H1 (cell line): ENCODE measurements around the gene DTD1. TPM values are rescaled to one million over a fixed set of nuclear protein-coding genes. Genes with fewer than 3 reads are reported as not detected.

Experiments
- CTCF ChIA-PET: fragments of 300-600 bp; sonication (Branson Sonifier 250); formaldehyde crosslinking; loops from one replicate; lab custom pipeline; 2021; ENCODE audit not compliant: partially characterized antibody; lab: Charles Lee
- POLR2A ChIA-PET: fragments of 300-600 bp; sonication (Branson Sonifier 250); formaldehyde crosslinking; loops from one replicate; lab custom pipeline; 2021; ENCODE audit warnings: inconsistent platforms; ENCODE audit not compliant: partially characterized antibody; lab: Charles Lee
- DNase-seq, 2 experiments: peaks; one replicate each; pipeline versions ENCODE4 v3.0.0 to v3.0.0-alpha.2; 2010 to 2022; ENCODE audit warnings: low spot score in 2 of 2, low read depth in 1 of 2, mixed read lengths in 1 of 2
- FAIRE-seq: peaks from 2 replicates; lab custom pipeline; 2011; peaks lifted over from hg19 to GRCh38; lab: Jason Lieb, UNC
- H2AFZ ChIP-seq: 2 replicates; pipeline ENCODE4 v1.8.1; 2012; ENCODE audit warnings: low read length, inconsistent platforms
- H2AK5ac ChIP-seq: 2 replicates; pipeline ENCODE4 v1.6.1; 2013; ENCODE audit warnings: low read depth, low read length
- H2BK120ac ChIP-seq: replicated peaks from 2 replicates; pipeline ENCODE3; 2013; ENCODE audit warnings: low read depth, low read length, inconsistent platforms
- H2BK12ac ChIP-seq: 2 replicates; pipeline ENCODE4 v1.6.1; 2013; ENCODE audit warnings: low read depth, low read length
- H2BK15ac ChIP-seq: 2 replicates; pipeline ENCODE4 v1.6.1; 2013; ENCODE audit warnings: low read length
- H2BK20ac ChIP-seq: 2 replicates; pipeline ENCODE4 v1.6.1; 2013; ENCODE audit warnings: low read length
- H2BK5ac ChIP-seq: 2 replicates; pipeline ENCODE4 v1.6.1; 2013; ENCODE audit warnings: low read depth, low read length
- H3K14ac ChIP-seq: 2 replicates; pipeline ENCODE4 v1.6.1; 2013; ENCODE audit warnings: inconsistent platforms; ENCODE audit not compliant: insufficient read length
- H3K18ac ChIP-seq: 2 replicates; pipeline ENCODE4 v1.6.1; 2013; ENCODE audit warnings: low read length; ENCODE audit errors: extremely low read depth
- H3K23ac ChIP-seq: 2 replicates; pipeline ENCODE4 v1.6.1; 2013; ENCODE audit warnings: inconsistent platforms; ENCODE audit not compliant: insufficient read length
- H3K23me2 ChIP-seq: 2 replicates; pipeline ENCODE4 v1.6.1; 2013; ENCODE audit warnings: low read depth, low read length
- H3K27ac ChIP-seq: 2 replicates; pipeline ENCODE4 v1.6.1; 2011; ENCODE audit warnings: low read depth, low read length, inconsistent platforms
- H3K27me3 ChIP-seq, 4 experiments: replicated peaks in 1 of 4; 1 replicate in 1 of 4; 2 replicates in 3 of 4; pipeline versions ENCODE4 v1.6.1 to v1.8.1; 2011 to 2013; ENCODE audit warnings: low read length in 3 of 4, mild to moderate bottlenecking in 3 of 4, inconsistent platforms in 2 of 4, mixed read lengths in 2 of 4, moderate library complexity in 1 of 4; ENCODE audit not compliant: control insufficient read depth in 3 of 4, insufficient read depth in 3 of 4; ENCODE audit errors: extremely low read depth in 1 of 4
- H3K36me3 ChIP-seq, 4 experiments: 2 replicates each; pipeline versions ENCODE4 v1.6.1 to v1.8.1; 2011 to 2013; ENCODE audit warnings: mild to moderate bottlenecking in 4 of 4, low read length in 3 of 4, moderate library complexity in 2 of 4, control low read depth in 1 of 4, inconsistent platforms in 1 of 4; ENCODE audit not compliant: insufficient read depth in 4 of 4, control insufficient read depth in 2 of 4
- H3K4ac ChIP-seq: replicated peaks from 2 replicates; pipeline ENCODE3; 2013; ENCODE audit warnings: low read length, low read depth, mixed read lengths, inconsistent platforms; ENCODE audit not compliant: insufficient read length
- H3K4me1 ChIP-seq, 4 experiments: replicated peaks in 1 of 4; 1 replicate in 1 of 4; 2 replicates in 3 of 4; pipeline versions ENCODE4 v1.6.1 to v1.8.1; 2011 to 2013; ENCODE audit warnings: low read length in 3 of 4, inconsistent platforms in 2 of 4, mixed read lengths in 1 of 4; ENCODE audit not compliant: insufficient read depth in 4 of 4, control insufficient read depth in 3 of 4
- H3K4me2 ChIP-seq, 2 experiments: 2 replicates each; pipeline versions ENCODE4 v1.6.1 to v1.8.1; 2011 to 2013; ENCODE audit warnings: low read depth in 2 of 2, low read length in 2 of 2, control low read depth in 1 of 2, inconsistent platforms in 1 of 2, mild to moderate bottlenecking in 1 of 2; ENCODE audit not compliant: insufficient read depth in 1 of 2
- H3K4me3 ChIP-seq, 4 experiments: fragments of 200-600, 300-600 bp in 1 of 4; sonication (generic), shearing (Covaris generic), sonication (Bioruptor Twin) in 1 of 4; 2 replicates each; pipeline versions ENCODE4 v1.5.1 to v1.8.1; 2011 to 2016; ENCODE audit warnings: low read length in 4 of 4, low read depth in 3 of 4, control low read depth in 2 of 4, inconsistent platforms in 2 of 4, mild to moderate bottlenecking in 2 of 4, mixed read lengths in 1 of 4, moderate library complexity in 1 of 4; ENCODE audit not compliant: insufficient read depth in 2 of 4; ENCODE audit errors: extremely low read depth in 1 of 4
- H3K56ac ChIP-seq: replicated peaks from 2 replicates; pipeline ENCODE3; 2013; ENCODE audit warnings: low read depth, mild to moderate bottlenecking, mixed read lengths, low read length, inconsistent platforms; ENCODE audit not compliant: insufficient read length
- H3K79me1 ChIP-seq: 2 replicates; pipeline ENCODE4 v1.6.1; 2013; ENCODE audit warnings: low read depth, low read length, control low read depth
- H3K79me2 ChIP-seq, 2 experiments: 2 replicates each; pipeline versions ENCODE4 v1.6.1 to v1.8.1; 2012 to 2013; ENCODE audit warnings: low read length in 2 of 2, mild to moderate bottlenecking in 2 of 2, inconsistent platforms in 1 of 2; ENCODE audit not compliant: insufficient read depth in 2 of 2, control insufficient read depth in 1 of 2
- H3K9ac ChIP-seq, 4 experiments: replicated peaks in 1 of 4; 1 replicate in 1 of 4; 2 replicates in 3 of 4; pipeline versions ENCODE4 v1.6.1 to v1.8.1; 2011 to 2013; ENCODE audit warnings: low read depth in 3 of 4, low read length in 3 of 4, control low read depth in 2 of 4, mild to moderate bottlenecking in 2 of 4, moderate library complexity in 2 of 4, inconsistent platforms in 1 of 4; ENCODE audit errors: extremely low read depth in 1 of 4
- H3K9me3 ChIP-seq, 2 experiments: 2 replicates each; pipeline versions ENCODE4 v1.6.1 to v1.8.1; 2012 to 2013; ENCODE audit warnings: mild to moderate bottlenecking in 2 of 2, moderate library complexity in 2 of 2, control low read depth in 1 of 2, inconsistent platforms in 1 of 2, low read depth in 1 of 2, low read length in 1 of 2, mixed read lengths in 1 of 2; ENCODE audit not compliant: insufficient read depth in 2 of 2
- H4K20me1 ChIP-seq, 2 experiments: replicated peaks in 1 of 2; 2 replicates each; pipeline versions ENCODE3 to v1.8.1; 2011 to 2013; ENCODE audit warnings: inconsistent platforms in 2 of 2, low read length in 2 of 2, mild to moderate bottlenecking in 1 of 2; ENCODE audit not compliant: insufficient read depth in 2 of 2, control insufficient read depth in 1 of 2
- H4K5ac ChIP-seq: 2 replicates; pipeline ENCODE4 v1.6.1; 2013; ENCODE audit warnings: low read length, low read depth, mixed read lengths, inconsistent platforms; ENCODE audit not compliant: insufficient read length
- H4K8ac ChIP-seq: 2 replicates; pipeline ENCODE4 v1.8.0; 2013; ENCODE audit warnings: mild to moderate bottlenecking, moderate library complexity, low read length, inconsistent platforms; ENCODE audit not compliant: insufficient read depth; ENCODE audit errors: extremely low read depth
- H4K91ac ChIP-seq: replicated peaks from 2 replicates; pipeline ENCODE3; 2013; ENCODE audit warnings: low read length, mixed read lengths, inconsistent platforms; ENCODE audit not compliant: insufficient read length
- CBX8 ChIP-seq: fragments of 300-800, 300-1000 bp; sonication (generic); IDR thresholded peaks from 2 replicates; pipeline ENCODE4 v1.7.1; 2016; ENCODE audit warnings: low read depth, low read length, borderline replicate concordance
- CHD2 ChIP-seq: IDR thresholded peaks from 2 replicates; pipeline ENCODE4 v1.6.1; 2012; ENCODE audit warnings: low read length, improper control_type of control experiment
- EP300 ChIP-seq, 2 experiments: IDR thresholded peaks; 1 replicate in 1 of 2; 2 replicates in 1 of 2; pipeline ENCODE4 v1.6.1; 2011 to 2012; ENCODE audit warnings: low read depth in 2 of 2, low read length in 2 of 2, mild to moderate bottlenecking in 2 of 2, borderline replicate concordance in 1 of 2, inconsistent platforms in 1 of 2, moderate library complexity in 1 of 2
- HDAC2 ChIP-seq, 2 experiments: fragments of 300-600 bp in 1 of 2; sonication (generic) in 1 of 2; IDR thresholded peaks; 2 replicates each; pipeline ENCODE4 v1.6.1; 2011 to 2012; ENCODE audit warnings: low read depth in 2 of 2, low read length in 2 of 2, mild to moderate bottlenecking in 2 of 2, moderate library complexity in 2 of 2, borderline replicate concordance in 1 of 2, inconsistent platforms in 1 of 2
- KDM4A ChIP-seq: IDR thresholded peaks from one replicate; pipeline ENCODE4 v1.7.1; 2012; ENCODE audit warnings: low read depth, mild to moderate bottlenecking, moderate library complexity, low read length, inconsistent platforms; ENCODE audit not compliant: severe bottlenecking
- PHF8 ChIP-seq: fragments of 200-600 bp; sonication (generic); conservative IDR thresholded peaks from 2 replicates; pipeline ENCODE4 v1.7.1; 2012; ENCODE audit warnings: low read depth, mild to moderate bottlenecking, inconsistent platforms, low read length, moderate library complexity
- SP4 ChIP-seq: IDR thresholded peaks from 2 replicates; pipeline ENCODE4 v1.6.1; 2012; ENCODE audit warnings: low read length, inconsistent platforms
- TBP ChIP-seq: IDR thresholded peaks from 2 replicates; pipeline ENCODE4 v1.6.1; 2011; ENCODE audit warnings: low read depth, low read length, improper control_type of control experiment
- ZNF274 ChIP-seq: IDR thresholded peaks from 2 replicates; pipeline ENCODE4 v1.7.0; 2012; ENCODE audit warnings: low read length, borderline replicate concordance; ENCODE audit errors: extremely low read depth
- WGBS, 2 experiments: shearing (Covaris generic) in 1 of 2; methylation state at CpG; one replicate each; pipeline versions ENCODE4 v1.1.6 to v1.1.7; 2013 to 2015; ENCODE audit warnings: low lambda C conversion rate in 2 of 2, mixed read lengths in 2 of 2, inconsistent platforms in 1 of 2, low coverage in 1 of 2, missing lambda C conversion rate in 1 of 2; ENCODE audit not compliant: insufficient replicate concordance in 2 of 2, insufficient coverage in 1 of 2, insufficient read length in 1 of 2; ENCODE audit errors: extremely low coverage in 1 of 2, missing lambda C conversion rate in 1 of 2; 5-methylcytosine and 5-hydroxymethylcytosine counted together
- polyA plus RNA-seq, 7 experiments: library from polyadenylated mRNA; depleted of rRNA in 3 of 7; stranded (reverse) in 5 of 7; unstranded in 2 of 7; fragments of >200 nt in 5 of 7; fragments of 200-250 nt in 2 of 7; gene quantifications; 1 replicate in 5 of 7; 2 replicates in 1 of 7; 4 replicates in 1 of 7; pipeline versions ENCODE4 v1.2.1 to v1.2.3, GENCODE V29; 2011 to 2013; ENCODE audit warnings: missing spikeins in 2 of 7, mixed read lengths in 2 of 7
- total RNA-seq: library from RNA; stranded (reverse); fragmentation: NEBNext Ultra II Directional; extraction: Animal tissue kit (Norgen Biotek cat#: 25700); gene quantifications from 2 replicates; pipeline ENCODE4 v1.2.1, GENCODE V29; 2021
- TF ChIP-seq, protein P1 (sequence below): IDR thresholded peaks from 2 replicates; pipeline ENCODE4 v1.6.1; 2011; ENCODE audit warnings: low read depth, mild to moderate bottlenecking, low read length; ENCODE audit not compliant: insufficient read depth

DTD1 gene
- total and polyA plus RNA-seq, 2 of the 8 experiments (the other 6 are each of a cell fraction or from before 2014, with no cell fraction given), result 49.7 to 66.6 TPM

DNA sequence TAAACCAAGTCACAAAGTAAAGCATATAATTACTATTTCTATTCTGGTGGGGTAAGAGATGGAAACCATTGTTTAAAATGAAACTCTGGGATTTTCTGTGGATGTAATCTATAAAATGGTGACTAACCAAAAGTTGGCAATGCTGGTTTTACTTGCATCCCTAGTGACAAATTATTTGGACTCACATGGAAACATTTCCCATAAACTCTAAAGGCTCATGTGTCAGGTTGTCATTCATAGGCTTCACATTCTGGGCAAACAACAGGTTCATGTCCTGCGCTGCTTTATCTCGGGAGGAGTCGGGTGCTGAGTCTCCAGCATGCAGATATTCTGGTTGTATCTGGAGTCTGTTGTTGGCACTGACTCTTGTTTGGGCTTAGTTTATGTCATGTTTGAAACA is 127.7 kb downstream of the DTD1 start:
- WGBS, 2 experiments, result 96% methylated on average over 3 of the region's 3 CpGs; no CpG with 5 or more reads in 1 of the 2 experiments
- Histone ChIP-seq H4K20me1 (no peaks in the 10 kb centered on the region), H2BK12ac (no peak overlapping the region), H3K9me3 (no peaks in the 10 kb centered on the region), H3K79me1 (no peaks in the 10 kb centered on the region; the same call in 1 of the 2 replicates), H3K23me2 (no peaks in the 10 kb centered on the region), H3K4ac (no peak overlapping the region), H3K27ac (no peak overlapping the region), H2AFZ (no peak overlapping the region), H4K5ac (no peak overlapping the region), H4K91ac (no peak overlapping the region), H2BK5ac (no peak overlapping the region), H3K23ac (no peak overlapping the region), H2BK20ac (no peak overlapping the region), H2BK120ac (no peak overlapping the region), H3K4me1 (peaks cover 2 to 5% (median 5%) of the 10 kb centered on the region in 4 experiments; a peak in 3 of 7 replicates), H3K4me2 (no peak overlapping the region), H2AK5ac (no peak overlapping the region), H3K14ac (no peak overlapping the region), H4K8ac (no peak overlapping the region), H3K4me3 (no peak overlapping the region), H3K18ac (no peak overlapping the region), H2BK15ac (no peak overlapping the region), H3K27me3 (no peaks in the 10 kb centered on the region; a peak in 1 of 7 replicates), H3K79me2 (no peaks in the 10 kb centered on the region), H3K9ac (no peak overlapping the region), H3K56ac (no peak overlapping the region), H3K36me3 (peaks cover 0 to 2% (median 0%) of the 10 kb centered on the region in 4 experiments; a peak in 1 of 8 replicates)
- ChIA-PET CTCF (interaction anchor here (0.8 kb wide), 2 partner anchors 12 to 18 kb away, joined by 4 read pairs; no protein-coding TSS in a partner anchor), POLR2A (interaction anchor here (0.7 to 1.2 kb wide), 2 partner anchors 10 to 18 kb away, joined by 3 to 4 read pairs; no protein-coding TSS in a partner anchor)
- FAIRE-seq, result no peak
- DNase-seq, result no peak
- TF ChIP-seq EP300 (IDR thresholded peaks at IDR 0.05; ENCODE audit: borderline replicate concordance in 1 of 2, low read depth in 2 of 2, low read length in 2 of 2) (no peak), TBP (no peak), CHD2 (no peak), ZNF274 (no peak), PHF8 (no peak), KDM4A (no peak), CBX8 (no peak), HDAC2 (IDR thresholded peaks at IDR 0.05; ENCODE audit: borderline replicate concordance in 1 of 2, low read depth in 2 of 2, low read length in 2 of 2) (no peak), SP4 (no peak)
- TF ChIP-seq, protein P1, sequence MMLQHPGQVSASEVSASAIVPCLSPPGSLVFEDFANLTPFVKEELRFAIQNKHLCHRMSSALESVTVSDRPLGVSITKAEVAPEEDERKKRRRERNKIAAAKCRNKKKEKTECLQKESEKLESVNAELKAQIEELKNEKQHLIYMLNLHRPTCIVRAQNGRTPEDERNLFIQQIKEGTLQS, result no peak
